A204.1 (cell line): ENCODE measurements around the gene FCSK.
"Not testable (repeated sequence)": the region's sequence is repeated elsewhere in the genome, so short reads cannot be mapped to it uniquely, and the experiment has no call there.

Experiments used
- FAIRE-seq: peaks from 2 replicates; lab custom pipeline; 2012; peaks lifted over from hg19 to GRCh38; lab: Jason Lieb, UNC

Gene FCSK

GRCh38 chr16:70432356-70432722 lies 22.1 kb upstream of the FCSK start:
- FAIRE-seq: no peak

GRCh38 chr16:70432723-70433457 lies 21.5 kb upstream of the FCSK start:
- FAIRE-seq: no peak

- no peak for FAIRE-seq
Measured at GRCh38 chr16:70433458-70434103, 20.8 kb upstream of the FCSK start.

- FAIRE-seq: no peak
Measured at GRCh38 chr16:70434484-70435260, 19.7 kb upstream of the FCSK start.

DNA sequence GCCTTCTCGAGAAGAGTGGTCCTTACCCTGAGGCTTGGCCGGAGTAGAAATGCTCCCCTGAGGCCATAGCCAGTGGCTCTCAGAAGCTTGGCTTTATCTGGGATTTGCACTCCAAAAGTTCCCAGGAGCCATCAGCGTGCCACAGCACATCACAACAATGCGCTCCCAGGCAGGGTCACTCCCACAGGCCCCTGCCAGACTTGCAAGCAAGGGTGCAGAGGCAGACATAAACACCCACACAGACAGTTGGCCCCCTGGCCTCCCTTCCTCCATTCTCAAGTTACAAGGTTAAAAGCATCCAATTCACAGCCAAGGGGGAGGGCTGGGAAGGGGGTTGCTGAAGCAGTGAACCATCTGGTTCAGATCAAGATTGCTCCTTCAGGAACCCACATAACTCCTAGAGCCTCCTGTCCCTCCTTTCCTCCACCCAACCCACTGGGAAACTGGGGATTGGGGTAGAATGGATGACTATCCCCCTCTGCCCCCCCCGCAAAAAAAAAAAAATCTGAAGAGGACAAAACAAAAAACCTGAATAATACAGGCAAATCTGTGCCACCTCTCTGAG lies 17.3 kb upstream of the FCSK start:
- FAIRE-seq: no peak

DNA sequence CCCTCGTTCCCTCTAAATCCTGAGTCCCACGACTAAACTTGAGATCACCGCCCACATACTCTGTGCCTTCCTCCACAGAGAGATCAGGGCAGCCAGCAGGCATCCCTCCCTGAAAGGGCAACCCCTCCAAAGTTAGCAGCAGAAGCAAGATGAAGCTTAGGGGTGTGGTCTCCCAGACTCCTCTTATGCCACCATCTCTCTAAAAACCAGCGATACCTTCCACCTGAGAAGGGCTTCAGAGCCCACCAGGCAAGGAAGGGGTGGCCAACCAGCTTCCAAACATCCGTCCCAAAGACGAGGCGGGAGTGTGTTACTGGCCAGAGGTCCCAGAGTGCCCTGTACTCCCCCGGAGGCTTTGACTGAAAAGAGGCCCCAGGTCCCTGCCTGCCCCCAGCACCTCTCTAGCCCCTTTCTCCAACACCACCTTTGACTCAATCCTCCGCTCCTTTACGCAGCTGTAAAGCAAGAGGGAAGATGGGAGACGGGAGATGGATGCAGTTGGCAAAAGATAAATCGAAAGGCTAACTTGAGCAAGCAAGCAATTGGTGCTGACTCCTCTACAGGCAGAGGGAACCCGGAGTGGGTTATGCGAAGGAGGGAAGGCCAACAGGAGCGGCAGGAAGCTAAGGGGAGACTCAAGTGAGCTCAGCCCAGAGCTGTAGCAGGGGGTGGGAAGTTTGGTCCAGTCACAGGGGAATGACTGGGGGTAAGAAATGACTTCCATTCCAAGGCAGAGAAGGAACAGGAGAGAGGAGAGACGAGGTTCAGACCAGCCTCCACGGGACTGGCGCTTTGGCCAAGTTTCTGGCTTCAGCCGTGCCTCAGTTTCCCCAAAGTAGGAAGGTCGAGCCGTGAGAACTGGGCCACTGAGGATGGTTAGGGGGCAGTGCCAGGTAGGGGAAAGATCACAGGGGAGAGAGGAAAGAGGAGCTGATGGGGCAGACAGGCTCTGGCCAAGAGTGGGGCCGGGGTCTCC lies 16.5 kb upstream of the FCSK start:
- no peak for FAIRE-seq

DNA sequence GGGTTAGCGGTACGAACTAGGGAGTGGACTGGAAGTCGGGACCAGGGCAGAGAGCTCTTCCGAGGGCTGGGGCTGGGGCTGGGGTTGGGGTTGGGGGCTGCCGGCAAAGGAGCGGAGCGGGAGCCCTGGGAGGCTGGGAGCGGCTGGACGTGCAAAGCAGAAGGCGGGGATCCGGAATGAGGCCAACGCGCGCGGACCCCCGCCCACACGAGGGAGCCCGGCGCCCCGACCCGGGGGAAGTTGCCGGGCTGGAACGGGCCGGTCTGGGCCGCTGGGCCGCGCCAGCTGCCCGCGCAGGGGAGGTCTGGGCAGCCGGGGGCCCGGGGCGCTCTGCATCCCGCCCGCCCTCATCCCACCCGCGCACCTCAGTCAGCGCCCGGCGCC lies 15.8 kb upstream of the FCSK start:
- FAIRE-seq: no peak

- FAIRE-seq: no peak
Measured at GRCh38 chr16:70438969-70439862, 15.2 kb upstream of the FCSK start, which contains the start of gene ST3GAL2. Gene ST3GAL2, minus strand, starts transcription at chr16:70439100. Its CDS starts 40,570 bp downstream, at chr16:70398530.

GRCh38 chr16:70440009-70440692 lies 14.2 kb upstream of the FCSK start:
- no peak for FAIRE-seq

DNA sequence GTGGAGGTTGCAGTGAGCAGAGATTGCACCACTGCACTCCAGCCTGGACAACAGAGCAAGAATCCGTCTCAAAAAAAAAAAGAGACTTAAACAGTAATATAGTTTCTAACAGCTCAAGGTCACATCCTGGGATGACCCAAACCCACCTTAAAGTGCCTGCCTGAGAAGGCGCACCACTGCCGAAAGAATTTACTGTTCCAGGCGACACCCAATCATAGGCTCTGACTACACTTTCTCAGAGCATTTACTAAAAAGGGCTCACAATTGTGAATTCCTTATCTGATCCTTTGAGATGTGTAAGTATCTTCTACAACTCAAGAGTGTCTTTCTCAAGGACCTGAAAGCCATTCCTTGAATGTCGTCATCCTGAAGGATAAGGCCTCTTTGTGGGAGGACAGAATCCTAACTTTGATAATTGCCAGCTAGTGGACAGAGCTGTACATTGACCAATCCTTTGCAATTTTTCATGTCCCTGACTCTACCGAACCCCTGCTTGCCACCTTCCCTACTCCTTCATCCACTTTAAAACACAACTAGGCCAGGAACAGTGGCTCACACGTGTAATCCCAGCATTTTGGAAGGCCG lies 12.9 kb upstream of the FCSK start:
- no peak for FAIRE-seq

DNA sequence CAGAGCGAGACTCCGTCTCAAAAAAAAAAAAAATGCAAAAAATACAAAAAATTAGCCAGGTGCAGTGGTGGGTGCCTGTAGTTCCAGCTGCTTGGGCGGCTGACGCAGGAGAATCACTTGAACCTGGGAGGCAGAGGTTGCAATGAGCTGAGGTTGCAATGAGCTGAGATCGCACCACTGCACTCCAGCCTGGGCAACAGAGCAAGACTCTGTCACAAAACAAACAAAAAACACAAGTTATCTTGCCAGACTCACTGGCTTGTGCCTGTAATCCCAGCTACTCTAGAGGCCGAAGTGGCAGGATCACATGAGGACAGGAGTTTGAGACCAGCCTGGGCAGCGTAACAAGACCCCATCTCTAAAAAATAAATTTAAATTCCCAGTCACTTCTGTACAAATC lies 12.1 kb upstream of the FCSK start:
- FAIRE-seq: no peak

- no peak for FAIRE-seq
Measured at GRCh38 chr16:70444249-70445063, 9.9 kb upstream of the FCSK start.

- FAIRE-seq: no peak
Measured at GRCh38 chr16:70448075-70448474, 6.3 kb upstream of the FCSK start.

GRCh38 chr16:70450142-70451003 lies 4.0 kb upstream of the FCSK start:
- FAIRE-seq: not testable (repeated sequence)

DNA sequence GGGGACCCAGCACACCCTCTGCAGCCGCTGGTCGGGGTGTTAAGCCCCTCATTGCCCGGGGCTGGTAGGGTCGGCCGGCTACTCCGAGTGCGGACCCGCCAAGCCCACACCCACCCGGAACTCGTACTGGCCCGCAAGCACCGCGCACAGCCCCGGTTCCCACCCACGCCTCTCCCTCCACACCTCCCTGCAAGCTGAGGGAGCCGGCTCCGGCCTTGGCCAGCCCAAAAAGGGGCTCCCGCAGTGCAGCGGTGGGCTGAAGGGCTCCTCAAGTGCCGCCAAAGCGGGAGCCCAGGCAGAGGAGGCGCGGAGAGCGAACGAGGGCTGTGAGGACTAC lies 3.4 kb upstream of the FCSK start:
- not testable (repeated sequence) for FAIRE-seq

DNA sequence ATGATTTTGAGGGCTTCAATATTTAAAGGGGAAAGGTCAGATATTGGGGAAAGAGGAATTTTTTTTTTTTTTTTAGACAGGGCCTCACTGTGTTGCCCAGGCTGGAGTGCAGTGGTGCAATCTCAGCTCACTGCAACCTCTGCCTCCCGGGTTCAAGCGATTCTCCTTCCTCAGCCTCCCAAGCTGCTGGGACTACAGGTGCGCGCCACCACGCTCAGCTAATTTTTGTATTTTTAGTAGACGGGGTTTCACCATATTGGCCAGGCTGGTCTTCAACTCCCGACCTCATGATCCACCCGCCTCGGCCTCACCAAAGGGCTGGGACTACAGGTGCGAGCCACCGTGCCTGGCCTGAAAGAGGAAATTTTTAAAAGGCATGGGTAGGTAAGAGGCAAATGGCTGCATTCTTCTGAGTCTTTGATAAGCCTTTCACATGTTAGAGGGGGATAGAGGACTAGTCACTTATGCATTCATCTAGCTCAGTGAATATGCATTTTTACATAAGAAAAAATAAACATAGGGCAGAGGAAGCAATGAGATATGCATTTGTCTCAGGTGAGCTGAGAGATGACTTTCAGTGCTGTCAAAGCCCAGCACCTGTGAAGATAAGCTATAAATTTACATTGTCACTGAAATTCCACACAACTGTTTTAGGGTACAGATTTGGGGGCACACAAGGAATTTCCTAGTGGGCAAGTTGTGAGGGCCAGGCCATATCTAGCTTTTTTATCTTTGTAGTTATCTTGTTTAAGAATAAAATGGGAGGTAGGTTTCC lies 1.1 kb upstream of the FCSK start:
- no peak for FAIRE-seq

DNA sequence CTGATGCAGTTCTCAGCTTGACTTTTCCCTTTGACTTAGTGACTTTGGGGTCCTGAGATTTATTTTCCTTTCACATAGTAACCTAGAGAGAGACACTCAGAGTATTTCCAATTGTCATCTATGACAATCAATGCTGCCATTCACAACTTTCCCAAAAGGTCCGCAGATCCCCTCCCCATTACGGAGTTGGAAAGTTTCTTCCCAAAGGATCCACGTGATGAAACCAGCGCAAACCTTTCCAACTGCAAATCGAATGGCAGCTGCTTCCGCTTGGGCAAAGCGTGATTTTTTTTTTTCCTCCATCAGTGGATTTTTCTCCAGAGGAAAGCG lies 538 bp upstream of the FCSK start:
- FAIRE-seq: no peak
